Superior temporal gyrus (tissue), 1 donor: ENCODE measurements around the gene CREB3L2.

Experiments used
- DNase-seq: peaks from one replicate; pipeline ENCODE4 v3.0.0-alpha.2; 2016; ENCODE audit errors: extremely low spot score

The CREB3L2 gene

GRCh38 chr7:137898839-137899721, 102.8 kb downstream of the CREB3L2 start:
- DNase-seq: peak; percentile 90

GRCh38 chr7:137895301-137896221, 106.3 kb downstream of the CREB3L2 start:
- no peak for DNase-seq

DNA sequence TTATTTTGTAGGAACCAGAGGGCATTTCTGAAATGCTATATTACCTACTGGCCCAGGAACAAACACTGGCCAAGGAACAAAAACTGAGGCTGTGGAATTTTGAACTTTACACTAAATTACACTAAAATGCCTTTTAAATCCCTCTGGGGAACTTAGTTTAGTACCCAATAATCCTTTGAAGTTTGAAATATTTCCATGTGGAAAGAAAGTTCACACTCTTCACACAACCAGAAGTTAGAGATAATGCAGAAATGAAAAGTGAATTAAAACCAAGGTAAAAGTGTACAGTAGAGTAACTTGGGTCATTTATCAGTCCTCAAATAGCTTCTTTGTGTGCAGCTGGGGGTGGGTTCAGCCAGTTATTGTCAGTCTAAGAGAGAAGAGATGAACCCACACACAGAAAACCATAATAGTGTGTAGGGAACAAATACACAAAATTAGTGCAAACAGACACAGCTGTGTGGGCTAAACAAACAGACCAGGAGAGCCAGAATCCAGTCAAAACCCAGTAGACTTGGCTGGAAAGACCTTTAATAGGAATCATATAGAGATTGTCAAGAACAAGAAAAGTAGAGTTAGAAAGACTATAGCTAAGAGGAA, 108.6 kb downstream of the CREB3L2 start:
- no peak for DNase-seq

GRCh38 chr7:137891016-137891655, 110.8 kb downstream of the CREB3L2 start:
- DNase-seq: no peak

DNA sequence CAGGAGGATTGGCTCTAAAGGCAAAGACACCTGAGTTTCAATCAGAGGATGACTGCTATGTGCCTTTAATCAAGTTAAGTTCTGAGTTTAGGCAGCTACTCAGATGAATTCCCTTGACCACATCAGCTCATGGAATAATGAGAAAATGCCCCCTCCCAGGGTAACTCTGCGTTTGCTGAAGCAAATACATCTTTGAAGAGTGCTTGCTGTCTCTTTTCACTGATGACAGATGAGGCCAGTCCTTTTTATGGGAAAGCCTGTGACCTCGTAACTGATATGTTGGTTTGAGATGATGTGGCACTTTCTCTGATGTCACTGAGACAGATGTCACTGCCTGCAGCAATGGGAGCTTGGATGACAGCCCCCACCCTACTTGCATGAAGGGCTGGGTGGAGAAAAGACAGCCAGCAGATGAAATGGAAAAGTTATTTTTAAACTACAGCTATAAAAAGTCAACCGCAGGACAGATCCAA, 111.4 kb downstream of the CREB3L2 start:
- no peak for DNase-seq

DNA sequence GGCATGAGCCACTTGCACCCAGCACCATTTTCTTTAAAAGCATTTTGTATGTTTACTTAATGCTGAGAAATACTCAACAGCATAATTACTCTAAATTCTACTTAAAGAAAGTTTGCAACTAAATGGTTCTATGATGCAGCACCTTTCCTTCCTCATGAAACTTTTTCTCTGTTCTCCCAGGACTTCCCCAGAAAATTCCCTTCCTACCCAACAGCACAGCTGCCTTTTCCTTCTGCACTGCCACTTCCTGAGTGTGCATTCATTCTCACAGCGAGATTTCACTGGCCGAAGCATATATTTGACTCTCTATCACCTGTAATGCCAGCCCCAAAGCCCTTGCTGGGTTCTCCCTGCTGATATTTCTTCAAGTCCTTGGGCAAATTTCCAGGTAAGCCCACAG, 113.6 kb downstream of the CREB3L2 start:
- no peak for DNase-seq

DNA sequence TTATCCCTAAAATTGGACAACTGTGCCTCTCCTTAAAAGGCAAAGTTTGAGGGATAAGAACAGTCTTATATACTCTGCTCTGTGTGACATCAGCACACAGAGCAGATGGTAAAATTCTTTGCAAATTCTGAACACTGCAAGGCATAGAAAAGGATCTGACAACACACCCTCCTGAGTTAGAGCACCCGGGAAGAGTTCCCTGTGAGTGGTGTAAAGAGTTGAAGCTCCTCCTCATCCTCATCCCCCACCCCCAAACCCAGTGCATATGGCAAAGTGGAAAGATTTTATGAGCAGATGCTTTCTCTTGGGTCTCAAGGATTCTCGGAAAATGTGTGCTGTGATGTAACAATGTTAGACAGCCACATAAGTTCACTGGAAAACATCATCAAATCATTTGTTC, 115.1 kb downstream of the CREB3L2 start:
- no peak for DNase-seq

- DNase-seq: no peak
Measured at GRCh38 chr7:137886281-137886680, 115.6 kb downstream of the CREB3L2 start.

- DNase-seq: no peak
Measured at GRCh38 chr7:137885678-137886077, 116.2 kb downstream of the CREB3L2 start.

DNA sequence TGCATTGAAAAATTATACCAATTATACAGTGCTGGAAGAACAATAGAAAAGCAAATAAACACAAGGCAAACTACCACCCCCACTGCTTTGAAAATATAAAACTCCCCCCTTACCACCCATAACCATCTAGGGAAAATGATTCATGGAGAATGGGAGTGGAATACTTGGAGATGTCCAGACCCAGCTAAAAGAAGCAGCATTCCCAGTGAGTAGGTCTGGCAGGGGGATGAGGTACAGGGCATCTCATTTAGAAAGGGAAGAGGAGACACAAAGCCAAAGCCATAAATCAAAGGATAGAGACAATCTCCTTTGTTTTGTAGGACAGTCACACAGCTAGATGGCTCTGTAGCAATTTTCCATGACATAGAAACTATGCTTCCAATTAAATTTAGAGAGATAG, 119.1 kb downstream of the CREB3L2 start:
- DNase-seq: no peak

DNA sequence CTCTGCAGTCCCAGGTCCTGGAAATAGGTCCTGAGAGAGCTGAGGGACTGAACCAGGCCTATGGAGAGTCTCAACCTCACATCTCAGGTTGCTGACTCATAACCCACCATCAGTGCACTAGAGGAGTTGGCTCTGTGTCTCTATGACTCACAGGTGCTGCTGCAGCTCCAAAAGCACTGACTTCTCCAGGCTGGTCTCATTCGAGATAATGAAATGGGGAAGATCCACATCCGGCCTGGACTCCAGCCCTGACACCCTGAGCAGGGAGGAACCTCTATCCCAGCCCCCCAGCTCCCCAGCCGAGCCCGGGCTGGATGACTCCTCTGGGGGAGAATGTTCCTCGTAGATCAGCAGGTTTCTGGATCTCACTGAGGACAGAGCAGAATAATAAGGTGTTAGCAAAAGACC, 119.6 kb downstream of the CREB3L2 start:
- no peak for DNase-seq

GRCh38 chr7:137881607-137882260, 120.2 kb downstream of the CREB3L2 start:
- no peak for DNase-seq

DNA sequence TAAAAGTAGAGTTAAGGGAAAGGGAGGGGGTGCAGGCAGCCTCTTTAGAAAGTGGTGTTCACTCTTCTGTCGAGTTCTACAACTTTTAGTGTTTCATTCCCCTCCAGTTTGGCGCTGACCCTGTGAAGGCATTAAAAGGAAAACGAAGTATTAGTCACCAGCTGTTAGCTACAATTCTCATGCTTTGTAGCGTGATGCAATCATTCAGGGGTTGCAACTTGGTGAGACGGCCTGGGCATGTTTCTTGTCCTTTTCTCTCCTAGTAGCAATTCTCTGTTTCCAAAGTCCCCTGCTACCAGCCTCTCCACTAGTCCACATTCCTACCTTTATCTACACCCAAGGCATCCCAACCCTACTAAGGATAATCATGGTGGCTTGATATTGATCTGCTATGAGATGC, 121.5 kb downstream of the CREB3L2 start:
- no peak for DNase-seq

DNA sequence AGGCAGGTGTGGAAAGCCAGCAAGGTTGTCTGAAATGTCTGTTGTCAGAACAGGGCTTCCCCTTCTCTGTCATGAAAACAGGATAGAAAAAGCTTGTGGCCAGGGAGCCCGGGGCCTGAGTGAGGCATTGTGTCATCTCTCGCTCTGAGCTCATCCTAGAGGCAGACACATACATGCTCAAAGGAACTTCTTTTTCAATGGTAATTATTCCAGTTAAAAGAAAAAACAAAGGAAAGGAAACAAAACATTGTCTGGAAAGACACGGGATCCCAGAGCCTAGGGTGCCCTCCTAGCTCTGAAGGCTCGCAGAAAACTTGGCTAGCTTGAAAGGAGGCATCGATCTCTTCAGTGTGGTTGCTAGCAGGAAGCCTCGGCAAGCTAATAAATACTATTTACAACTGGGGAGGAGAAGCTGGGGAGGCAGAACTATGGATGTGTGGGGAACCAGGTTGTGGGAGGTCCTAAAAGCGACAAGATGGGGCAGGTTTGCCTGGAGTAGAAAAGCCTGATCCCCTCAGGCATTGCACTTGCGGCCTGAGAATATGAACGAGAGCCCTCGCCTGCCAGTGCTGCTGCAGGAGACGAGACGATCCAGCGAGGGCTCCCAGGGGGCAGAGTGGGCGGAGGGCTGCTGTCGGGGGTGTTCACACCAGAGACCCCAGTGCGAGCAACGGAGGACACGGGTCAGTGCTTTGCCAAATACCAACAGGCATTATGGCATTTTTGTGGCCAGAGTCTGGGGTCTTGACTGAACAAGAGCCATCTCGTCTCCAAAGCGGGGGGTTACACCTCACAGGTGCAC, 122.3 kb downstream of the CREB3L2 start:
- DNase-seq: no peak

GRCh38 chr7:137878333-137878961, 123.4 kb downstream of the CREB3L2 start:
- no peak for DNase-seq

- no peak for DNase-seq
Measured at GRCh38 chr7:137877027-137877675, 124.7 kb downstream of the CREB3L2 start.

DNA sequence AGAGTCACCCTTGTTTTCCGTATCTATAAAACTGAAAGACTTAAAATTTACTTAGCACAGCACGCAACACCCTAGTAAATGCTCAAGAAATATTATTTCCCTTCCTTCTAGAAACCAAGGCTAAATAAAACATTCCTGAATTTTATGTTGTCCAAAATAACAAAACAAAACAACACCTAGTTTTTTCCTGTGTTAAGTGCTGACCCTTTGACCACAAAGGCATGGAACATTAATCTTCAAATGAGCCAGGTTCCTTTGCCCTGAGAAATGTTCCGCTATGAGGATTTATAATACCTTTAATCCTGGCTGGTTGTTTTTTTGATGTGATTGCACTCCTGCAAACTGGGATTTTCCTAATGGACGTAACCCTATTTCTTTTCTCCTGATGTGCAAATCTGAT, 126.1 kb downstream of the CREB3L2 start:
- no peak for DNase-seq

DNA sequence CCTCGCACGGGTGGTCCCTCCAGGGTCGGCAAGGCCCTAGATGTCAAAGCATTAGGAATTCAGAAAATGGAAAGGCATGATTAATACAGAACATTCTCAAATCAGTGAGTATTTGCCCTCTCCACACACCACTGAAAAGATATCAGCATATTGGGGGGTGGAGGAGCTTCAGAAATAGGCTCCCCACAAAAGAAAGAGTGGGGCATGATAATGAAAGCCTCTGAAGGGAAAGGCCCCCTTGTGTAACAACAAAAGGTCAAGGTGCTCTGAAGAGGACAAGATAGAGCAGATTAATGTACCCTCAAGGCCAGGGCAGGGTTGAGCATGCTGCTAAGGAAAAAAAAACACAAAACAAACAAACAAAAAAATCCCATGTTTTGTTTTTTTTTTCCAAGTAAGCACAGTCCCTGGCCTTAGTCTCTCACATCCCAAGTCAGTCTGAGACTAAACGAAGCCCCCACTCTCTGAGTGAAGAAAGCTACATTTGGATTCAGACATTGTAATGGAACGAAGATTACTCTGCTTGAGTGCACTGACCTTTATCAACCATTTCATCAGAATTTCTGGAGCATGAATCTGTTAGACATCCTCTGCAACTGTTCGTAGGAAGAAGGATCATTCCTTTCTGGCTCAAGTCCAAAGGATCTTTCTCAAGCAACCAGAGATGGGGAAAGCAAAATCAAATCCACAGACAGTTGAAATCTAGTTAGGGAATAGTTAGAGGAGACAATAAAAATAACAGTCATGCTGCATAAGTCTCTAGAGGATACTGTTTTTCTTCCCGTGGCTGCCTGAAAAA, 127.7 kb downstream of the CREB3L2 start:
- DNase-seq: no peak
